ENCODE measurements around the gene FDX2.
A peak's percentile ranks its signal among the peaks of the same experiment; 100 is the strongest.

FDX2 gene

DNA sequence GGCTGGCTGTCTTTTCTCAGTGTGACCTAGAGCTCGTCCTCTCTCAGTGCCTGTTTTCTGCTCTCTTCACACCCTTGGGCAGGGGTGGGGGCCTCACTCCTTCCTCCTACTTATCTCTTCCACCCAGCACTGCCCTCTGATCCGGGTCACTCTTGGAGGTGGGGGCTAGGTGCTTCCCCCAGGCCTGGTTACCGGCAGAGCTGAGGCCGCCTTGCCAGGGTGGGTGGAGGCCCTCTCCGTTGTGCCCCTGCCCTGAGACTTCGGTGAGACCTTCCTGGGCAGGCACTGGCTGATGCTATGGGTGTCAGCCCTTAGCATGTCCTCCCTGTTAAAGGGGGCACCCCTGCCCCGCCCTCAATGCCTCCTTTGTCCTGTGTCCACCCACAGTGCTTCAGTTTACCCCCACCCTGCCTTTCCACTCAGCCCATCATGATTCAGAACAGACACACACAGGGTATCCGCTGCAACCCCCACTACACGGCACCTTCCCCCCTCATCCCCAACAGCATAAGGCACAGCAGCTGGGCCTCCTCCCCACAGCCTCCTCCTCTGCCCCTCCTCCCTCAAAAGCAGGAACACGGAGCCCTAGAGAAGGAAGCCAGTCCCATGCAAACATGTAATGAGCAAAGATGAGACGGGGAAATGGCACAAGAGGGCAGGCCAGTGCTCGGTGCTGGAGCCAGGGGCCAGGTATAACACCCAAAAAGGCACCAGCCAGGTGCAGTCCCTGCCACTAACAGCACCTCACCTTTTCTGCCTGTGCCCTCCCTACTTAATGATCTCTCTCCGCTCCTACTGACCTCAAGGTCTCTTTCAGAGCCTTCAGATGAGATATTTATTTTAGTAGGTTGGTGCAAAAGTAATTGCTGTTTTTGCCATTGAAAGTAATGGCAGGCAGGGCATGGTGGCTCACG is 16.0 kb downstream of the FDX2 start:
- DNase-seq (ENCODE audit: low read depth in 2 of 3, low spot score in 2 of 3), result no peak

DNA sequence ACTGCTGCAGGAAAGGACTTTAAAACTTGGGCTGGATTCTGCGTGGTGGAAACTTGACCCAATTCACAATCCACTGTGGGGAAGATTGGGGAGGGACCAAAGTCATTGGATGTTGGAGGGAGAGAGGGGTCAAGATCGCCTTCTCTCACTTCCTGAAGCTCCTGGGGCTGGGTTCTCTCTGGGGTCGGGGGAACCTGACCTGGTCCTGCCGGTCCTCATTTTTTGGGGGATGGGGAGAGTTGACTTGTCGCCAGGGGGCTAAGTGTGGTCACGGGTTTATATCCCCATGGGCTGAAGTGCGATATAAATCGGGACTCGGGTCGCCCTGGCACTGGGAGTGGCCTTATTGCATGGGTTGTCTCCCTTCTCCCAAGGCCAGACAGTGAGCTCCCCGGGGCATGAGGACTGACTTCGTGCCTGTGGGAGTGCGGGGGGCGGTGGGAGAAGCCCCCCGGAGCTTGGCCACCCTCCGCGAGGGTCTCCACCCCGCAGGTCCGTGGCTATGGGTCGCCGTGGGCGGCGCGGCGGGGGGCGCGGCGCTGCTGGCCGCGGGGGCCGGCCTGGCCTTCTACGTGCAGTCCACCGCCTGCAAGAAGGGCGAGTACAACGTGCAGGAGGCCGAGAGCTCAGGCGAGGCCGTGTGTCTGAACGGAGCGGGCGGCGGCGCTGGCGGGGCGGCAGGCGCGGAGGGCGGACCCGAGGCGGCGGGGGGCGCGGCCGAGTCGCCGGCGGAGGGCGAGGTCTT is 19.8 kb downstream of the FDX2 start:
- no peak for DNase-seq (ENCODE audit: low read depth in 2 of 3, low spot score in 2 of 3)

DNA sequence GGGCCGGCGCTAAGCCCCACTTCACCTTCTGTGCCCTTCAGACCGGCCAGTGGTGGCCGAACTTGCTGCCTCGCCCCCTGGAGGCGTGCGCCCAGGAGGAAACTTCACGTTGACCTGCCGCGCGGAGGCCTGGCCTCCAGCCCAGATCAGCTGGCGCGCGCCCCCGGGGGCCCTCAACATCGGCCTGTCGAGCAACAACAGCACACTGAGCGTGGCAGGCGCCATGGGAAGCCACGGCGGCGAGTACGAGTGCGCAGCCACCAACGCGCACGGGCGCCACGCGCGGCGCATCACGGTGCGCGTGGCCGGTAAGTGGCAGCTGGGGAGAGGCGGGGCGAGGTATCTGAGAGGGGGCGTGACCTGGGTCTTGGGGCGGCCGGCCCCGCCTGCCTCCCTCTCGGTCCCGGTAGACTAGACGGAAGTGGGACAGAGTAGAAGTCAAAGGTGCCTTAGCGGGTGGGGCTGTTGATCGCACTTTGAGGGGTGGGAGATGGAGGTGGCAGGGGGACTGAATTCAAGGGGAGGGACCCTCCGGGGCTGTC is 20.4 kb downstream of the FDX2 start:
- no peak for DNase-seq (ENCODE audit: low read depth in 2 of 3, low spot score in 2 of 3)

DNA sequence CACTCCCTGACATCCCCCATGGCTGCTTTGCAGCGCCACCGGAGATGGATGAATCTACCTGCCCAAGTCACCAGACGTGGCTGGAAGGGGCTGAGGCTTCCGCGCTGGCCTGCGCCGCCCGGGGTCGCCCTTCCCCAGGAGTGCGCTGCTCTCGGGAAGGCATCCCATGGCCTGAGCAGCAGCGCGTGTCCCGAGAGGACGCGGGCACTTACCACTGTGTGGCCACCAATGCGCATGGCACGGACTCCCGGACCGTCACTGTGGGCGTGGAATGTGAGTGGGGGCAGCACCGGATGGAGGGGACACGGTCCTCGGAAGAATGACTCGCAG is 21.5 kb downstream of the FDX2 start:
- no peak for DNase-seq (ENCODE audit: low read depth in 2 of 3, low spot score in 2 of 3)

DNA sequence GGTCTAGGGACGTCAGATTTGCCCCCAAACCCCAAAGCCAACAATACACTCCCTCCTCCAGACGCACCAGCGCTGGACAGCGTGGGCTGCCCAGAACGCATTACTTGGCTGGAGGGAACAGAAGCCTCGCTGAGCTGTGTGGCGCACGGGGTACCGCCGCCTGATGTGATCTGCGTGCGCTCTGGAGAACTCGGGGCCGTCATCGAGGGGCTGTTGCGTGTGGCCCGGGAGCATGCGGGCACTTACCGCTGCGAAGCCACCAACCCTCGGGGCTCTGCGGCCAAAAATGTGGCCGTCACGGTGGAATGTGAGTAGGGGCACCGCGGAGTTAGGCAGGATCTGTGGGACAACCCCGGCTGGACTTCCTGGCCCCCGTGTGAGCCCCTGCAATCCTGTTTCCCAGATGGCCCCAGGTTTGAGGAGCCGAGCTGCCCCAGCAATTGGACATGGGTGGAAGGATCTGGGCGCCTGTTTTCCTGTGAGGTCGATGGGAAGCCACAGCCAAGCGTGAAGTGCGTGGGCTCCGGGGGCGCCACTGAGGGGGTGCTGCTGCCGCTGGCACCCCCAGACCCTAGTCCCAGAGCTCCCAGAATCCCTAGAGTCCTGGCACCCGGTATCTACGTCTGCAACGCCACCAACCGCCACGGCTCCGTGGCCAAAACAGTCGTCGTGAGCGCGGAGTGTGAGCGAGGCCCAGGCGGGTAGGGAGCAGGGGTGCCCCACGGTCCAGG is 22.0 kb downstream of the FDX2 start:
- DNase-seq (ENCODE audit: low read depth in 2 of 3, low spot score in 2 of 3), result no peak

DNA sequence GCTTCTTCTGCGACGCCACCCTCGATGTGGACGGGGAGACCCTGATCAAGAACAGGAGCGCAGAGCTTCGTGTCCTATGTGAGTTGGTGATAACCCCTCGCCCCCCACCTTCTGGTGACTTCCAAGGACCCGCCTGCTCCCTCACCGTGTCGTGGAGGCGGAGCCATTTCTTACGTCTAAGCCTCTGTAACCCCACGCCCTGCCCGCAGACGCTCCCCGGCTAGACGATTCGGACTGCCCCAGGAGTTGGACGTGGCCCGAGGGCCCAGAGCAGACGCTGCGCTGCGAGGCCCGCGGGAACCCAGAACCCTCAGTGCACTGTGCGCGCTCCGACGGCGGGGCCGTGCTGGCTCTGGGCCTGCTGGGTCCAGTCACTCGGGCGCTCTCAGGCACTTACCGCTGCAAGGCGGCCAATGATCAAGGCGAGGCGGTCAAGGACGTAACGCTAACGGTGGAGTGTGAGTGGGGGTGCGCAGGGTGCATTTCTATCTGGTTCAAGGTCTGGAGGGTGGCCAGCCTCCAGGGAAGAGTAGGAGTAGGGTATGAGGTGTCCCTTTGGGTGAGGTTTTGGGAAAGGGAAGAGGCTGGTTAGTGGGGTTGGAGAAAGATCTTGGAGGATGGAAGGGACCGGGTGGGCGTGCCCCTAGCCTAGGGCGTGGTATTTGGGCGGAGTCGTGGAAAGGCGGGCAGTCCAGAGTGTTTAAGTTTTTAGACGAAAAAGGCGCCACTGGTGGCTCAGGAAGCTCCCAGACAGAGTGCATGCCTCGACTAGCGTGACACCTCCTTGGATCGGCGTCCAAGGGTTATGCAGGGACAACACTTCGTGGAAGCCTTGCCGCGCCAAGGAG is 22.8 kb downstream of the FDX2 start:
- DNase-seq (ENCODE audit: low read depth in 2 of 3, low spot score in 2 of 3), result no peak

DNA sequence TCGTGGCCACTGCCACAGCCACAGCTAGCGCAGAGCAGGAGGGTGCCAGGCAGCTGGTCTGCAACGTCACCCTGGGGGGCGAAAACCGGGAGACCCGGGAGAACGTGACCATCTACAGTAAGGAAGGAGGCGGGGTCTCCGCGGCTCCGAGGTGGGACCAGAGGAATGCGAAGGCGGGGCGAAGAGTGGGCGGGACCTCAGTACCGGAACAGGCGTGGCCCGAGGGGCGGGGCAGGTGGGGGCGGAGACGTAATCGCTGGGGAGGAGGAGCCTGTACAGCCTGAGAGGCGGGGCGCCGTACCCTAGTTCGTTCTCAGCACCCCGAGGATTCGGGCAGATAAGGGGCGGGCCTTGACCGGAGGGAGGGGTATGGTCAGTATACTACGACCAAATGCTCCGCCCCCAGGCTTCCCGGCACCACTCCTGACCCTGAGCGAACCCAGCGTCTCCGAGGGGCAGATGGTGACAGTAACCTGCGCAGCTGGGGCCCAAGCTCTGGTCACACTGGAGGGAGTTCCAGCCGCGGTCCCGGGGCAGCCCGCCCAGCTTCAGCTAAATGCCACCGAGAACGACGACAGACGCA is 23.5 kb downstream of the FDX2 start:
- DNase-seq (ENCODE audit: low read depth in 2 of 3, low spot score in 2 of 3), result peak in 2 of 3 experiments; percentile 59 to 73

DNA sequence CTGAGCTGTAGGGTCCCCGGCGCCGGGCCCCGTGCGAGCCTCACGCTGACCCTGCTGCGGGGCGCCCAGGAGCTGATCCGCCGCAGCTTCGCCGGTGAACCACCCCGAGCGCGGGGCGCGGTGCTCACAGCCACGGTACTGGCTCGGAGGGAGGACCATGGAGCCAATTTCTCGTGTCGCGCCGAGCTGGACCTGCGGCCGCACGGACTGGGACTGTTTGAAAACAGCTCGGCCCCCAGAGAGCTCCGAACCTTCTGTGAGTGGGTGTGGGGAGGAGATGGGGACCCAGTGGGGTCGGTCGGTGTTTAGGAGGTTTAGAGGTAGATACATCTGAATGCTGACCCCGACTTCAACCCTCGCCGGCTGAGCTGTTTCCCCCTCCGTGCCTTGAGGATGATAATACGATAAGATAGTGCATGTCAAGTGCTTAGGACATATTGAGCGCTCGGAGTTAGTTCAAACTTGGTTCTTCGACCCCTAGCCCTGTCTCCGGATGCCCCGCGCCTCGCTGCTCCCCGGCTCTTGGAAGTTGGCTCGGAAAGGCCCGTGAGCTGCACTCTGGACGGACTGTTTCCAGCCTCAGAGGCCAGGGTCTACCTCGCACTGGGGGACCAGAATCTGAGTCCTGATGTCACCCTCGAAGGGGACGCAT is 24.1 kb downstream of the FDX2 start:
- peak in 1 of 3 experiments; percentile 21 for DNase-seq (ENCODE audit: low read depth in 2 of 3, low spot score in 2 of 3)

DNA sequence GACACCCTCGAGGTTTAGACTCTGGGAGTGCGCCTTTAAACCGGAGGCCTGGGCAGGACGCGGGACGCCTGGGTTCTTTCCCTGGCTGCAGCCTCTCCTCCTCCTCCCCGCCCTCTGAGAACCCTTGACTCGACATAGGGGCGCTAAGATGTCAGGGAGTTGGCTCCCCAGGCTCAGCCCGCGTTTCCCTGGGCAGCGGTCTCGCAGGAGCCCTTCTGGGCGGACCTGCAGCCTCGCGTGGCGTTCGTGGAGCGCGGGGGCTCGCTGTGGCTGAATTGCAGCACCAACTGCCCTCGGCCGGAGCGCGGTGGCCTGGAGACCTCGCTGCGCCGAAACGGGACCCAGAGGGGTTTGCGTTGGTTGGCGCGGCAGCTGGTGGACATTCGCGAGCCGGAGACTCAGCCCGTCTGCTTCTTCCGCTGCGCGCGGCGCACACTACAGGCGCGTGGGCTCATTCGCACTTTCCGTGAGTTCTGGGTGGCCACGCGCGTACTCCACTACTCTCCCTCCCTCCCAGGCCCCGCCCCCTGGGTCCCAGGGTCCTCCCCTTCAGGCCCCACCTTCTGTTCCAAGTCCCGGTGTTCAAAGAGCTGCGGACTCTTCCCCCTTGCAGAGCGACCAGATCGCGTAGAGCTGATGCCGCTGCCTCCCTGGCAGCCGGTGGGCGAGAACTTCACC is 24.8 kb downstream of the FDX2 start:
- peak in 1 of 3 experiments; percentile 27 for DNase-seq (ENCODE audit: low read depth in 2 of 3, low spot score in 2 of 3)

DNA sequence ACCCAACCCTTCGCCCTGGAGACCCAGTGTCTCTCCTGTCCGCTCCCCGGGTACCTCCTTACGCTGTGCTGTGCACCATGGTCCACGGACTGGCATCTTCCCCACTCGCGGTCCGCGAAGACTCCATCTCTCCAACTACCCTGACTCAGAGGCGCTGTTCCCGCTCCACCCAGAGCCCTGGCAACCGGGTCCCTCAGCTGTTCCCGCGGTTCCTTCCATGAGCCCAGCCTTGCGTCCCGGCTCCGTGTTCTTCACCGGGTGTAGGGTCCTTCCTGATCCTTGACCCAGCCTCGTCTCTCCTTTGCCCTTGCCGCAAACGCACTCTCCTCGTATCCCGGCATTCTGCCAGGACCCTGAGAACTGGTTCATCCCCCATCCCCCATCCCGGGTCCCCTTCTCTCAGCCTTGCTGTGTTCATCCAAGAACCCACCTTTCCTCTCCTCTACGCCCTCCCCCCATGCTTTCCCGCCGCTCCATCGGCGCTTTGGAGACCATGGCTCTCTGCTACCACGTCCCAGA is 25.4 kb downstream of the FDX2 start:
- DNase-seq (ENCODE audit: low read depth in 2 of 3, low spot score in 2 of 3), result no peak

DNA sequence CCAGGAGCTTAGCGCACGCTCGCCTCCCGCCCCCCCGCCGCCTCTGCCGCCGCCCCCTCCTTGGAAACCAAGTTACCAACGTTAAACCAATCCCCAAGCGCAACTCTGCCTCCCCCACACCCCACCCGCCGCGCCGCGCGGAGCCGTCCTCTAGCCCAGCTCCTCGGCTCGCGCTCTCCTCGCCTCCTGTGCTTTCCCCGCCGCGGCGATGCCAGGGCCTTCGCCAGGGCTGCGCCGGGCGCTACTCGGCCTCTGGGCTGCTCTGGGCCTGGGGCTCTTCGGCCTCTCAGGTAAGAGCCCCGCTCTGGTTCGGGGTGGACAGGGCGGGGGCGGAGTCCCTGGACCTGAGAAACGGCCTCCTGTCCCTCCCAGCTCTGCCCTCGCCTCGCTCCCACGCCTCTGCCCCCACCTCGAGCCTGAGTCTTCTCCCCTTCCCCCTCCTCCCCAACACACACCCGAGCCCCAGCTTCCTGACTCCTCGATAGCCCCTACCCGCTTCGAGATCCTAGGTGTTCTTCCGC is 25.9 kb downstream of the FDX2 start, which contains the start of gene ICAM5:
Gene ICAM5 (plus strand): TSS at position 117 of the 521 bp plus-strand sequence. CDS start 92 bp downstream, at position 209.
- no peak for DNase-seq (ENCODE audit: low read depth in 2 of 3, low spot score in 2 of 3)

DNA sequence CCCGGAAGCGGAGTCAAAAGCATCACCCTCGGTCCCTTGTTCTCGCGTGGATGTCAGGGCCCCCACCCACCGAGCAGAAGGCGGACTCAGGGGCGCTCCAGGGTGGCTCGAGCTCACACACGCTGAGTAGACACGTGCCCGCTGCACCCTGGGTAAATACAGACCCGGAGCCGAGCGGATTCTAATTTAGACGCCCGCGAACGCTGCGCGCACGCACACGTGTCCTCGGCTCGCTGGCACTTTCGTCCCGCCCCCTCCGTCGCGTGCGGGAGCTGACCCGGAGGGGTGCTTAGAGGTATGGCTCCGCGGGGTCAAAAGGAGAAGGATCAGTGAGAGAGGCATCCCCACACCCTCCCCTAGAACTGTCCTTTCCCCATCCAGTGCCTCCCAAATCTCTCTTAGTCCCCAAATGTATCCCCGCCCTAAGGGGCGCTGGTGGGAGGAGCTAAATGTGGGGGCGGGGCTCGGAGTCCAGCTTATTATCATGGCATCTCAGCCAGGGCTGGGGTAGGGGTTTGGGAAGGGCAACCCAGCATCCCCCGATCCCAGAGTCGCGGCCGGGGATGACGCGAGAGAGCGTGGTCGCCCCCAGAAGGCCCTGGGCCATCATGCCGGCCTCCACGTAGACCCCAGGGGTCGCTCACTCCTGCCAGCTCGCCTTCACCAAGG is 26.5 kb downstream of the FDX2 start:
- DNase-seq (ENCODE audit: low read depth in 2 of 3, low spot score in 2 of 3), result peak in 1 of 3 experiments; percentile 54

DNA sequence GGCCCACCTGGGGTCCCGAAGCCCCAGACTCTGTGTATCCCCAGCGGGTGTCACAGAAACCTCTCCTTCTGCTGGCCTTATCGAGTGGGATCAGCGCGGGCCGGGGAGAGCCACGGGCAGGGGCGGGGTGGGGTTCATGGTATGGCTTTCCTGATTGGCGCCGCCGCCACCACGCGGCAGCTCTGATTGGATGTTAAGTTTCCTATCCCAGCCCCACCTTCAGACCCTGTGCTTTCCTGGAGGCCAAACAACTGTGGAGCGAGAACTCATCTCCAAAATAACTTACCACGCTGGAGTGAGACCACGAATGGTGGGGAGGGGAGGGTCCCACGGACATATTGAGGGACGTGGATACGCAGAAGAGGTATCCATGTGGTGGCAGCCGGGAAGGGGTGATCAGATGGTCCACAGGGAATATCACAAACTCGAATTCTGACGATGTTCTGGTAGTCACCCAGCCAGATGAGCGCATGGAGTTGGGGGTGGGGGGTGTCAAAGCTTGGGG is 27.1 kb downstream of the FDX2 start:
- DNase-seq (ENCODE audit: low read depth in 2 of 3, low spot score in 2 of 3), result no peak

DNA sequence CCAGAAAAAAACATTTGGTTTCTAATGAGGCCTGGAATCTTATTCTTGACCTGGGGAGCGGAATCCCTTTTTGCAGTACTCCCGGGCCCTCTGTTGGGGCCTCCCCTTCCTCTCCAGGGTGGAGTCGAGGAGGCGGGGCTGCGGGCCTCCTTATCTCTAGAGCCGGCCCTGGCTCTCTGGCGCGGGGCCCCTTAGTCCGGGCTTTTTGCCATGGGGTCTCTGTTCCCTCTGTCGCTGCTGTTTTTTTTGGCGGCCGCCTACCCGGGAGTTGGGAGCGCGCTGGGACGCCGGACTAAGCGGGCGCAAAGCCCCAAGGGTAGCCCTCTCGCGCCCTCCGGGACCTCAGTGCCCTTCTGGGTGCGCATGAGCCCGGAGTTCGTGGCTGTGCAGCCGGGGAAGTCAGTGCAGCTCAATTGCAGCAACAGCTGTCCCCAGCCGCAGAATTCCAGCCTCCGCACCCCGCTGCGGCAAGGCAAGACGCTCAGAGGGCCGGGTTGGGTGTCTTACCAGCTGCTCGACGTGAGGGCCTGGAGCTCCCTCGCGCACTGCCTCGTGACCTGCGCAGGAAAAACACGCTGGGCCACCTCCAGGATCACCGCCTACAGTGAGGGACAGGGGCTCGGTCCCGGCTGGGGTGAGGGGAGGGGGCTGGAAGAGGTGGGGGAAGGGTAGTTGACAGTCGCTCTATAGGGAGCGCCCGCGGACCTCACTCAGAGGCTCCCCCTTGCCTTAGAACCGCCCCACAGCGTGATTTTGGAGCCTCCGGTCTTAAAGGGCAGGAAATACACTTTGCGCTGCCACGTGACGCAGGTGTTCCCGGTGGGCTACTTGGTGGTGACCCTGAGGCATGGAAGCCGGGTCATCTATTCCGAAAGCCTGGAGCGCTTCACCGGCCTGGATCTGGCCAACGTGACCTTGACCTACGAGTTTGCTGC is 28.7 kb downstream of the FDX2 start, which contains the start of gene ICAM4:
Gene ICAM4 (plus strand): TSS at position 153 of the 935 bp plus-strand sequence. CDS start 58 bp downstream, at position 211.
- no peak for DNase-seq (ENCODE audit: low read depth in 2 of 3, low spot score in 2 of 3)

DNA sequence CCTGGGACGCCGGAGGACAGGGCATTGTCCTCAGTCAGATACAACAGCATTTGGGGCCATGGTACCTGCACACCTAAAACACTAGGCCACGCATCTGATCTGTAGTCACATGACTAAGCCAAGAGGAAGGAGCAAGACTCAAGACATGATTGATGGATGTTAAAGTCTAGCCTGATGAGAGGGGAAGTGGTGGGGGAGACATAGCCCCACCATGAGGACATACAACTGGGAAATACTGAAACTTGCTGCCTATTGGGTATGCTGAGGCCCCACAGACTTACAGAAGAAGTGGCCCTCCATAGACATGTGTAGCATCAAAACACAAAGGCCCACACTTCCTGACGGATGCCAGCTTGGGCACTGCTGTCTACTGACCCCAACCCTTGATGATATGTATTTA is 30.4 kb downstream of the FDX2 start:
- DNase-seq (ENCODE audit: low read depth in 2 of 3, low spot score in 2 of 3), result no peak

DNA sequence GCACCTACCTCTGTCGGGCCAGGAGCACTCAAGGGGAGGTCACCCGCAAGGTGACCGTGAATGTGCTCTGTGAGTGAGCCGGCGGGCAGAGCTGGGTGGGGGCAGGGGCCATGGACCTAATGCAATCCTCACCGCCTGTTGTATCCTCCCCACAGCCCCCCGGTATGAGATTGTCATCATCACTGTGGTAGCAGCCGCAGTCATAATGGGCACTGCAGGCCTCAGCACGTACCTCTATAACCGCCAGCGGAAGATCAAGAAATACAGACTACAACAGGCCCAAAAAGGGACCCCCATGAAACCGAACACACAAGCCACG is 30.9 kb downstream of the FDX2 start:
- no peak for DNase-seq (ENCODE audit: low read depth in 2 of 3, low spot score in 2 of 3)
